Stimulated activated CD8-positive, alpha-beta memory T cell treated with anti-CD3 and anti-CD28 coated beads, Interleukin-4, amount 100 ng/mL, for 24 hours (primary cell): ENCODE measurements around the gene ZC2HC1B.

Experiments used
- DNase-seq: peaks from one replicate; pipeline ENCODE4 v3.0.0-alpha.2; 2020; ENCODE audit warnings: low read depth

The ZC2HC1B gene

DNA sequence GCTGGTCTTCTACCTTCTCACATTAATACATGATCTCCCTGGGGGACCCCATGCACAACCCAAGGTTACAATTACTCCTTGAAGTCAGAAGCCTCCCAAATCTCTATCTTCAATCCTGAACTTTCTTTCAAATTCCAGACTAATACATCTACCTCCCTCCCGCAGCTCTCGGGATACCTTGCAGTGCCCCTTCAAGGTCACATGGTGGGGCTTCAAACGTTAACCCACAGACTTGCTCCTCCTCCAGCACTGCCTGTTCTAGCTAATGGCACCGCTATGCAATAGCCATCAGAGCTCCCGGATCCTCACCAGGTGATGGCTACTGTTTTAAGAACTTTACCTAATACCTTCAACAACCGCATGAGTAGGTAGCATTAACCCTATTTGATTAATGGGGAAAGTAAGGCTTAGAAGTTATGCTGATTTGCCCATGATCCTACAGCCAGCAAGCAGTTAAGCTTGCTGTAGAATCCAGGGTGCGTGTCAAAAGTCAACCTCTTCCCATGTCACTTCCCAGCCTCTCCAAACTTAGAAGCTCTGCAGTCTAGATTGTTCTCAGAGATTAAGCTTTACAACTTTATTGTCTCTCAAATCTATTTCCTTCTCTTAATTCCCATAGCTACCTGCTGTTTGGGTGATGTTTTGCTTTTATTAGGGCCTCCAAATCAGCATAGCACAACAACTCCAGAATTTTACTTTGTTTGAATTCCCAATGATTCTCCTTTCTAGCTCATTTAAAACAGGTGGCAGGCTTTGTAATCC is 99.1 kb downstream of the ZC2HC1B start:
- DNase-seq = no peak

DNA sequence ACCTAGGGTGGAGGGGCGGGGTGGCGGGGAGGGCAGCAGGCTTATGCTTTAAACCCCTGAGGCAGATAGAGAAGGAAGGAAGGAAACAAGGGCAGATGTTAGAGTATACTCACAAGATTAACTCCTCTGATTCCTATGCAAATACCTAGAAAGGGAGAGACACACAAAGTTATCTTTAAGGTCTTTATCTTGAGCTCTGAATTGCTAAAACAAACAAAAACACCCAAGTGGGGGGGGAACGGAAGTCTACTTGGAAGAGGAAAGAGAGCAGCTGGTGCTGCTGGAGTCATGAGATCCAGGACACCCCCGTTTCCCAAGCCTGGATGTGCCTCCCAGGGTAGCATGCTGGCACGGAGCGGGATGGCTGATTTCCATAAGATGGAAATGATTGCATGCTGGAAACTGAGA is 100.4 kb downstream of the ZC2HC1B start:
- no peak for DNase-seq

DNA sequence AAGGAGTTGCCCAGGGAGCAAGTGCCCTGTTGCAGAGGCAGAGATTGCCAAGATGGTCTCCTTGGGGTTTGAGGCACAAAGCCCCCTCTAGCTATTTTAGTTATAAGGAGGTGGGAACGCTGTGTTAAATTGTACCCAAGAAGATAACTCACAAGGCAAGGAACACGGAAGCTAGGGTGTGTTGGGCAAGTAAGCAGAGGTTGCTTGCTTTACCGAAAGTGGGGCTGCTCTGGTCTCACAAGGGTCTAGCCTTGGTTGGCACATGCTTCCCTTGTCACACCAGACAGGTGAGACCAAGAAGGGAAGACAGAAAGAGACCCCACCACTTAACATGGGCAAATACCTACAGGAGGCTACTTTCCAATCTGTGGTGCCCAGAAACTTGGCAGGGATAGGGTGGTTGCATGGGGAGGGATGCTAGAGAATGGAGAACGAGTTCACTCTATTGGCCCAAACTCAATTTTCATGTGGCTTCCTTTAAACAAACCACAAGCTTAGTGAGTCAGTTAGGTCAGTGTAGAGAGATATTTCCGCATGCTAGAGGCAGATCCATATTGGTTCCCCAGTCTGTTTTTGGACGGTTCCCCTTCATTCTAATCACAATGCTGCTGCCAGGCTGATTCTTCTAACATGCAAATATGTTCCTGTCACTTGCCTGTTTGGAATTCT is 101.4 kb downstream of the ZC2HC1B start:
- no peak for DNase-seq

DNA sequence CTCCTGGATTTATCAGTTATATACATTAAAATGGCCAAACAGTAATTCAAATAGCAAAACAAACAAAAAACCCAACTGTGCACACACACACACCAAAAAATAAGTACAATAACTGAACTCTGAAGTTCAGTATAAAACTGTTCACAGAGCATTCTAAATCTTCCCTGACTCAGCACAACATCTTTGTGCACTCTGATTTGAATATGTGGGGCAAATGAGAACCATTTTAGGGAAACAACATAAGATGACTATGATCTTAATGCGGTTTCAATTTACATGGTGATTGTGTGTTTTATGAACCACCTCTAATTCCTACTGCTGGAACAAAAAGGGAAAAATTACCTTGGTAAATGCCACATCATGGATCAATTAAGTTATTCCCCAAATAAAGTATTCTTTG is 102.0 kb downstream of the ZC2HC1B start:
- no peak for DNase-seq

DNA sequence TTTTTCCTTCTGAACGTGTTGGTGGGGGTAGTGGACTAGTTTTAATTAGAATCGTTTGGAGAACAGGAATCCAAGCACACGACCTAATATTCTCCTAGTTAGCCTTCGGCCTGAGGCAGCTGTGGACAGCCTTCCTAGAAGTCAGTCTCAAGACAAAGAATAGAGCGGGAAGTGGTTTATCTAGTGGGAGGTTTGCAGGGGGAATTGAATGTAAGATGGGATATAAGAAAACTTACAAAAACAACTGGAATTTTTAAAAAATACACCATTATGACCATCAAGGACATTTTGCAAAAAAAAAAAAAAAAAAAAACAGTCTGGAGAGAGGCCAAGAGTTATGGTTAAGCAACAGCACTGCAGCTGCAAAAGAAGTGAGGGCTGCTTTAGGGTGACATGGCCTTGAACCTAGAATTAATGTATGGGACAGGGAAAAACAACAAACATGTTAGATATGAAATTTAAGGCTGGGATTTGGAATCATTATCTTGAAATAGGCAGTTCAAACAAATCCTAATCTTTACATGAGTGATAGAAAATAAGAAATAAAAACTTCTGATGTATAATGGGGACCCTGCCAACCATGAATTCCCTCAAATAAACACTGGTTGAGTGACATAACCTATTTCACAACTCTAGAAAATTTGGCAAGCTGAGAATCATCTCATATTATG is 103.6 kb downstream of the ZC2HC1B start:
- no peak for DNase-seq

DNA sequence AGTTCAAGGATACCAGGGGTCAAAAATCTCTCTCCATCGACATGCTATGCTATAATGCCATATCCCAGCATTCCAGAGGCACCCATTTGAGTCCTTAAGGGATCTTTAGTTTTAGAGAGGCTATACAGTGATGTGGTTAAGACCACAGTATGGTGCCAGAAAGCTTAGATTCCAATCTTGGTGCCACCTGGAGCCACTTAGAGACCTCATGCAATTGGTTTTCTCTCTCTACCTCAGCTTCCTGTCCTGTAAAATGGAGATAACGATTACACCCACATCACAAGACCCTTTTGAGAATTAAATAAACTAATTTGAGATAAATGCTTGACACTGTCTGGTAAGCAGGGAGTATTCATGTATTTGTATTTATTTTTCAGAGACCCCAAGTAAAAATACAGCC is 104.8 kb downstream of the ZC2HC1B start:
- no peak for DNase-seq

DNA sequence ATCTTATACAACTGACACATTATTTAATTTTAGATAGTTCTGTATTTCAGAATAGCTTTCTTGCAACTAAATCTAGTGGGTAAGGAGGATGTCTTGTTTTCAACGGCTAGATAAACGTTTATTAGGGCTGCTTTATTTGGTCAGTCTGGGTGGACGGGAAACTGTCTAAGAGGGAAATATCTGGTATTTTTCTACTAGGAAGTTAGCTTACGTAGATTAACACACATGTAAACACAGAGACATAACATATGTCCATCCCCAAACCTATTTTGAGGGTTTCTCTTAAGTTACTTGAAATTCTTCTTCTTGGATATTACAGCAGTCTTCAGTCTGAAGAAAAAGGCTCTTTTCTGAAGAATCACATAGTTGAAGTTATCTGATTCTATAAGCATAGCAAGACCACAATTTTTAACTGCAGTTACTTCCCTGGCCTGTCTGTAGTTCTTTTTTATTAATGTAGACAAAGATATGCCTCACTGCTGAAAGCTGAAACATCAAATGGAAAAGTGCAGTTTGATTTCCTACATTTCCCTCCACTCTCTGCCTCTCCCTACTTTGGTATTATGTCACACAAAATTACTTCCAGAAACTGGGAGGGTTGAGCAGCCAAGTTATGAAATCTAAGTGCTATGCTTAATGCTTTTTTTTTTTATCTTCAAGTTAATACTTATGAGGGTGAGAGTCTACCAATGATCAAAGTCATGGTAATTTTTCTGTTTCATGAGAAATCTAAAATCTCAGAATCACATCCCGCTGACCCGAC is 106.4 kb downstream of the ZC2HC1B start:
- no peak for DNase-seq

DNA sequence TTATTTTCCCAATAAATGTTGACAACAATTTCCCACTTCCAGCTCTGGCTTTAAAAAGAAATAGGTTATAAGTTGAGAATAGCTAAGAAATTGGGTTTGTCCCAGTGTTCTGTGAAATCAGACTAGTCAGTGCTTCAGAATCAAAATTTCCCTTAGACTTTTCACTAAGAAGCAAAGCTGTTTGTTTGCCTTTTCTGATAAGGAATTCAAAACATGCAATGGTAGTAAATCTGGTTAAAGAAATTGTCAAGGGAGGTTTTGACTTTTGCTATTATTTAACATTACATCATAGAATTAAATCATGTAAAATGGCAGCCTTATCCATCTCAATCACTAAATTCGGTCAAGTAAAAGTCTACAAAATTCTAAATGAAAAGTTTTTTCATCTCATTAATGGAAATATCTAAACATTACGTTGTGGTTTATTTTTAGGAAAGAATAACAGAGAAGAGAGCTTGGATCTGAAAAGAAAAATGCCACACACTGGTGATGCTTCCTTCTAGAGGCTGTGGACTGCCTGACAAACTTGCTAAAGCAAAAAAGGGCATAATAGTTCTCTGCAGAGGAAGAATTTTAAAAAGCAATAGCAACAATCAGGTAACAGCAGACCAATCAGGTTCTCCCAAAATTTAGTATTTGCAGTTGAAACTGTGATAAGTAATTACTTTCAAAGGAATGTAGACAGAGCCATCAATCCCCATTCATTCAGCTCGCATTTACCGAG is 107.4 kb downstream of the ZC2HC1B start:
- no peak for DNase-seq

DNA sequence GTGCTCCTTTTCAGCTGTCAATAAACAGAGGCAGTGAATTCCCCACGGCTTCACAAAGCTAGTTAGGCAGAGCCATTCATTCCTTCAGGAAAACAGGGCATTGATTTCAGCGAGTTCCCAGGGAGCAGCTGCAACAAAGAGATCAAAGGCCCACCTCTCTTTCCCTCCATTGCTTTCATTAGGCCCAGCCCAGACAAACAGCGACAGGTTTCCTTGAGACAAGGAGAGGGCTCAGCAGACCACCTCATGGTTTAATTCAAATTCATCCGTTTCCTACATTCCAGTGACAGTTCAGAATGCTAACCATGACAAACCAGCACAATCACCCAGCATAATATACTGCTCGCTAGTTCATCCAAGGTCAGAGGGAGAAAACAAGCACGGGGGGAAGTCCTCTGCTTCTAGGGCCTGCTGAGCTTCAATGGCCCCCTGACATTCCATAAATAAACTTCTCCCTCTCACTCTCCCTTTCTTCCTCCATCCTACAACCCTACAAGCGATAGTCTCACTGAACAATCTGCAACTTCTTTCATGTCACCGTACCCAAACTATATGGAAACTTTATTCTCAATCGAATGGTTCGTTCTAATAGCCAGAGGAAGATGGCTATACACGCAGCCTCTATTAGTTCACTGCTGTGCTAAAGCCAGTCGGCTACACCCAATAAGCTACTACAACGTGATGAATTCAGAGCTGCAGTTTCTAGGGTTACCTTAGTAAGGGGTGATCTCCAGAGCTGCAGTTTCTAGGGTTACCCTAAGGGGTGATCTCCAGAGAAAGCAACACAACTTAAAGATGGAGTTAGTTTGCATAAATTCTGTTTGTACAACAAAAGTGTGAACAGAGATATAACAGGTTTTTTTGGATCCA is 109.1 kb downstream of the ZC2HC1B start:
- DNase-seq = no peak

DNA sequence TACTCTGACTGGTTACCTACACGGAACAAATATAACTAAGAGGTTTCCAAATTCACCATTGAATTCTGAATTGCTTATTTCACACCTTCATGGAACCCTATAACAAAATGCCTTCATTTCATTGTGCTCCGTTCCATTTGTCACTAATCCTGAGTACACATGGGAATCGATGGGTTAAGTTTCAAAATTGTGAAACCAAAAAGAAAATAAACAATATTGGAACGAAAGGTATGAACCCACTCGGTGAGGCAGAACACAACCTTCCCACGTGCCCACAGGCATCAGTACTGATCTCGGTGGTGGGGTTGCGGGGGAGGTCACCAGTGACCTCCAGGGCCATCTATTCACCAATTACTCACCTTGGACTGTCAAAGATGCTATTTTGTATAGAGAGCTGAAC is 109.8 kb downstream of the ZC2HC1B start:
- DNase-seq = no peak

DNA sequence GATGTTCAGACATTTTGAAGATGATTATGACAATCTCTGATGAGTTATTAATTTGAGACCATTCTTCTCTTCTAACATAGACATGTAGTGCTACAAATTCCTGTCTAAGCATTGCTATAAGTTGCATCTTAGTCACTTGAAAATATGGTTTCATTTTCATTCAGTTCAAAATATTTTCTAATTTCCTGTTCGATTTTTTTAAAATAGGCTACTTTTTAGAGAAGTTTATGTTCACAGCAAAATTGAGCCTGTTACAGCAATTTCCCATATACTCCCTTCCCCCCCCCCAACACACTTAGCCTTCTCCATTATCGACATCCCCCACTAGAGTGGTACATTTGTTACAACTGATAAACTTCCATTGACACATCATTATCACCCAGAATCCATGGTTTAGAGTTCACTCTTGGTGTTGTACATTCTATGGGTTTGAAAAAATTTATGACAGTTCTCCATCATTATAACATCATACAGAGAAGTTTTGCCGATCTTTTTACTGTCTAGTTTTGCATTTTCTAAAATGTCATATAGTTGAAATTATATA is 112.6 kb downstream of the ZC2HC1B start:
- DNase-seq = no peak

DNA sequence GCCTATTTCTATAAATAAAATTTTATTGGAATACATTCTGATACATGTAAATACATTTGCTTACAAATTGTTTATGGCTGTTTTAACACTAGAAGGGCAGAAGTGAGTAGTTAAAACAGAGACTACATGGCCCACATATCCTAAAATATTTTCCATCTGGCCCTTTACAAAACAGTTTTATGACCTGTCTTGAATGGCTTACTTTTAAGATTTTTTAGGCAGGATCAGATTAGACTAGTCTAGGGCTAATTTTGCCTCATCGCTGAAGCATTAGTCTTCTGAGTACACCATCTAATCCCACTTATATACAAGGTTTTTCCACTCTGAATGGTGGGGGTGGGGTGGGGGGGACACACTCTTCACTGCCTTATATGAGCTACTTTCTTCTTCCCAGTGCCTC is 116.6 kb downstream of the ZC2HC1B start:
- no peak for DNase-seq

DNA sequence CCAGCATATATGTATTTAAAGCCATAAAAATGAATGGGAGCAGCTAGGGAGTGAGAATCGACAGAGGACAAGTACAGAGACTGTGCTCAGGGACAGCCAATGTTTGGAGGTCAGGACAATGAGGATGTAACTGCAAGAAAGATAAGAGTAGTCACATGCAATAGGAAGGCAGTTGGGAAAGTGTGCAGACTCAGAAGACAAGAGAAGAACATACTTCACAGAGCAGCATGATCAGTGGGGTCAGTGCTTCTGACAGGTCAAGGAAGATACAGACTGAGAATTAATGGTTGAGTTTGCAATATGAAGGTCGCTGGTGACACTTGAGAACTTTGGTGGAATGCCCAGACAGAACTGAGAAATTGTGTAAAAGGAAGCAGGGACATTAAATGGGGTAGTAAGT is 118.7 kb downstream of the ZC2HC1B start:
- DNase-seq = no peak

DNA sequence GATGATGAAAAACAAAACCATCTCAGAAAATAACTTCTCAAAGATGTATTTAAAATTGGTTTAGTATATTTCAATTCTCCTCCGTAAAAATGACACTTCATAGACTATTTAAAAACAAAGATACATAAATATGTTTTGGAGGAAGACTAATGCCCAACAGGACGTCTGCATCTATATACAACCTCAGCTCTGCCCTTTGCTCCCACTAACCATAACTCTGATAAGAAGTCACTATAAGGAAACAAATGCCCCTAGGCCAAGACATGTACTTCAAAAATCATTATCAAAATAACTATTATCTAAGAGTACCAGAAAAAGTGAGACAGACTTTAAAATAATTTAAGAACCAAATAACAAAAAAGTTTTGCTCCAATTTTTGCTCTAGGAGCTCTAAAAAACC is 120.4 kb downstream of the ZC2HC1B start:
- DNase-seq = no peak

DNA sequence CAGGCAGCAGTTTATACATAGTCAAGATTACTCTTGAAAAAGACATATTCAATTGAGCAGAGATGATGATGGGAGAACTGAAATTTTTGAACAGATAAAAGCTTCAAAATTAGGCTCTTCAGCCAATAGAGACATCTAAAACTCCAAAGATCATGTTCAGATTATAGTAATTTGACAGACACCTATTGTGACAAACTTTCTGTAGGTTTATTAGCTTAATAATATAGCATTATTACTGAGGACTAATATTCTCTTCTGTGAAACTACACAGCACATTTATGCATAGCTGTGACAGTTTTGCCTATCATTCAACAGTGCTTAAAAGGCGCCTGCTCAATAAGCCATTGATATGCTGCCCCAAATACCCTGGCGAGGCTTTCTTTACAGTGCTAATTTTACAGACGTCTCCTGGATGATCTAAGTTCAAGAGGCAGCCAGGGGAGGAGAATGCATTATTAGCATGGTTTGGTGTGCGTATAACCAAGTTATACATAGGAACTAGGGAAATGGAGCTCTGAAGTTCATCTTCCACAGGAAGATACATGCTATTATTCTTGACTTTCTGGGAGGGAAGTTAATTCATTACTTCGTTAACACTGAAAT is 122.3 kb downstream of the ZC2HC1B start:
- no peak for DNase-seq
